ENCODE data around the gene TSC22D1. TPM values are rescaled to one million over a fixed set of nuclear protein-coding genes. Genes with fewer than 3 reads are reported as not detected.

TSC22D1 gene
- polyA plus RNA-seq, 3 donors: 24.6 to 61.6 (median 51.3) TPM

Other genes with a start within 250 kb of the TSC22D1 start
- gene SERP2, start 202.5 kb downstream of the TSC22D1 start, polyA plus RNA-seq: 1 to 10 TPM; 2.5 to 9.0 (median 2.9) TPM

Measured in adipose tissue (tissue), 3 donors.